IMR-90 (cell line): ENCODE results near the gene CSNK1D. TPM values are rescaled to one million over a fixed set of nuclear protein-coding genes. Genes with fewer than 3 reads are reported as not detected.
A peak's percentile ranks its signal among the peaks of the same experiment; 100 is the strongest.

Source experiments
- ATAC-seq: fragments of 200-7000 bp; cut with Tn5 transposase; 2 replicates; pipeline ENCODE4 v1.9.1; 2020; ENCODE audit warnings: low read depth, mild to moderate bottlenecking, moderate library complexity
- BruUV-seq: library from RNA; stranded (reverse); fragments of 400-500 nt; replicated peaks from 2 replicates; lab custom pipeline; 2021; lab: Mats Ljungman, UMichigan
- CTCF ChIA-PET: fragments of 300-600 bp; formaldehyde crosslinking; extraction: SDS; loops from one replicate; lab custom pipeline; 2021; ENCODE audit warnings: antibody characterized with exemption; lab: Yijun Ruan, JAX
- POLR2A ChIA-PET: fragments of 300-600 bp; sonication (Branson Sonifier 250); formaldehyde crosslinking; loops from one replicate; lab custom pipeline; 2022; ENCODE audit warnings: antibody characterized with exemption; ENCODE audit not compliant: unreplicated experiment; lab: Charles Lee
- DNase-seq: peaks from one replicate; pipeline ENCODE4 v3.0.0; 2013
- H2AFZ ChIP-seq: replicated peaks from 2 replicates; pipeline ENCODE3; 2013; ENCODE audit warnings: low read length, mild to moderate bottlenecking; ENCODE audit not compliant: poor library complexity
- H2AK5ac ChIP-seq: 2 replicates; pipeline ENCODE4 v1.6.1; 2013; ENCODE audit warnings: low read depth, low read length, inconsistent platforms
- H2AK9ac ChIP-seq: replicated peaks from 2 replicates; pipeline ENCODE3; 2013; ENCODE audit warnings: mild to moderate bottlenecking, low read depth, low read length, moderate library complexity; ENCODE audit not compliant: poor library complexity
- H2BK120ac ChIP-seq: 2 replicates; pipeline ENCODE4 v1.6.1; 2013; ENCODE audit warnings: low read depth, low read length, inconsistent platforms
- H2BK15ac ChIP-seq: 3 replicates; pipeline ENCODE4 v1.6.1; 2013; ENCODE audit warnings: low read depth, low read length, inconsistent platforms
- H2BK20ac ChIP-seq: 2 replicates; pipeline ENCODE4 v1.6.1; 2013; ENCODE audit warnings: low read depth, mild to moderate bottlenecking, inconsistent platforms, low read length, moderate library complexity
- H2BK5ac ChIP-seq: 2 replicates; pipeline ENCODE4 v1.6.1; 2013; ENCODE audit warnings: mild to moderate bottlenecking, low read depth, low read length, inconsistent platforms; ENCODE audit not compliant: poor library complexity, severe bottlenecking
- H3K14ac ChIP-seq: replicated peaks from 2 replicates; pipeline ENCODE4 v1.6.1; 2013; ENCODE audit warnings: low read depth, low read length, inconsistent platforms
- H3K18ac ChIP-seq: 2 replicates; pipeline ENCODE4 v1.6.1; 2013; ENCODE audit warnings: low read depth, low read length, control low read depth
- H3K23ac ChIP-seq: 2 replicates; pipeline ENCODE4 v1.6.1; 2013; ENCODE audit warnings: low read depth, low read length, inconsistent platforms
- H3K27ac ChIP-seq: 2 replicates; pipeline ENCODE4 v1.5.1; 2013; ENCODE audit warnings: mild to moderate bottlenecking, control low read depth, low read length; ENCODE audit not compliant: insufficient read depth
- H3K27me3 ChIP-seq: 2 replicates; pipeline ENCODE4 v1.6.1; 2013; ENCODE audit warnings: low read length; ENCODE audit not compliant: control insufficient read depth, insufficient read depth
- H3K36me3 ChIP-seq: 2 replicates; pipeline ENCODE4 v1.6.1; 2013; ENCODE audit warnings: low read length, mixed read lengths; ENCODE audit not compliant: control insufficient read depth, insufficient read depth
- H3K4ac ChIP-seq: 2 replicates; pipeline ENCODE4 v1.6.1; 2013; ENCODE audit warnings: low read depth, low read length, inconsistent platforms
- H3K4me1 ChIP-seq: 2 replicates; pipeline ENCODE4 v1.6.1; 2013; ENCODE audit warnings: low read length, mixed read lengths; ENCODE audit not compliant: control insufficient read depth, insufficient read depth
- H3K4me2 ChIP-seq: 2 replicates; pipeline ENCODE4 v1.6.1; 2013; ENCODE audit warnings: low read depth, mild to moderate bottlenecking, control low read depth, low read length, moderate library complexity
- H3K4me3 ChIP-seq: 2 replicates; pipeline ENCODE4 v1.5.1; 2013; ENCODE audit warnings: low read depth, mild to moderate bottlenecking, control low read depth, low read length, moderate library complexity; ENCODE audit not compliant: insufficient read depth
- H3K56ac ChIP-seq: 2 replicates; pipeline ENCODE4 v1.6.1; 2013; ENCODE audit warnings: low read length, inconsistent platforms; ENCODE audit not compliant: insufficient read depth; ENCODE audit errors: extremely low read depth
- H3K79me1 ChIP-seq, 2 experiments: 2 replicates each; pipeline ENCODE4 v1.6.1; 2013; ENCODE audit warnings: low read length in 2 of 2, inconsistent platforms in 1 of 2, low read depth in 1 of 2
- H3K9ac ChIP-seq: 2 replicates; pipeline ENCODE4 v1.6.1; 2013; ENCODE audit warnings: low read depth, low read length, control low read depth
- H3K9me1 ChIP-seq: 2 replicates; pipeline ENCODE4 v1.6.1; 2013; ENCODE audit warnings: low read length, inconsistent platforms; ENCODE audit not compliant: insufficient read depth
- H3K9me3 ChIP-seq: 2 replicates; pipeline ENCODE4 v1.6.1; 2013; ENCODE audit warnings: low read length; ENCODE audit not compliant: control insufficient read depth, insufficient read depth
- H4K20me1 ChIP-seq: 2 replicates; pipeline ENCODE4 v1.6.1; 2013; ENCODE audit warnings: low read length, inconsistent platforms; ENCODE audit not compliant: insufficient read depth
- H4K5ac ChIP-seq: 2 replicates; pipeline ENCODE4 v1.6.1; 2013; ENCODE audit warnings: mild to moderate bottlenecking, low read depth, low read length, control low read depth
- H4K8ac ChIP-seq, 2 experiments: 2 replicates each; pipeline ENCODE4 v1.6.1; 2013; ENCODE audit warnings: low read depth in 2 of 2, low read length in 2 of 2, control low read depth in 1 of 2, inconsistent platforms in 1 of 2
- H4K91ac ChIP-seq: 2 replicates; pipeline ENCODE4 v1.6.1; 2013; ENCODE audit warnings: low read depth, low read length, inconsistent platforms; ENCODE audit not compliant: insufficient read depth
- BHLHE40 ChIP-seq: fragments of 150-350 bp; IDR thresholded peaks from 2 replicates; pipeline ENCODE4 v1.6.1; 2016; ENCODE audit warnings: mild to moderate bottlenecking, low read depth, low read length
- CEBPB ChIP-seq: IDR thresholded peaks from 2 replicates; pipeline ENCODE4 v1.6.1; 2012; ENCODE audit warnings: low read depth, low read length, improper control_type of control experiment
- CHD1 ChIP-seq: IDR thresholded peaks from 2 replicates; pipeline ENCODE4 v1.6.1; 2012; ENCODE audit warnings: low read depth, low read length, improper control_type of control experiment
- ELK1 ChIP-seq: fragments of 150-350 bp; IDR thresholded peaks from 2 replicates; pipeline ENCODE4 v1.6.1; 2016; ENCODE audit warnings: low read depth, mild to moderate bottlenecking, low read length, moderate library complexity, borderline replicate concordance
- FOS ChIP-seq: fragments of 150-350 bp; IDR thresholded peaks from 2 replicates; pipeline ENCODE4 v1.6.1; 2016; ENCODE audit warnings: low read depth, low read length
- MAFK ChIP-seq: IDR thresholded peaks from 2 replicates; pipeline ENCODE4 v1.6.1; 2012; ENCODE audit warnings: low read depth, low read length, improper control_type of control experiment
- MAZ ChIP-seq: IDR thresholded peaks from 2 replicates; pipeline ENCODE4 v1.6.1; 2012; ENCODE audit warnings: low read depth, mild to moderate bottlenecking, low read length, improper control_type of control experiment, moderate library complexity, borderline replicate concordance
- MXI1 ChIP-seq: IDR thresholded peaks from 2 replicates; pipeline ENCODE4 v1.6.1; 2012; ENCODE audit warnings: low read depth, mild to moderate bottlenecking, low read length, moderate library complexity, borderline replicate concordance
- NFE2L2 ChIP-seq: fragments of 150-350 bp; IDR thresholded peaks from 2 replicates; pipeline ENCODE4 v1.6.1; 2016; ENCODE audit warnings: low read depth, mild to moderate bottlenecking, low read length
- POLR2A ChIP-seq: IDR thresholded peaks from 2 replicates; pipeline ENCODE4 v1.6.1; 2012; ENCODE audit warnings: mild to moderate bottlenecking, low read depth, low read length
- RAD21 ChIP-seq: IDR thresholded peaks from 2 replicates; pipeline ENCODE4 v1.6.1; 2012; ENCODE audit warnings: low read length, improper control_type of control experiment
- RCOR1 ChIP-seq: IDR thresholded peaks from 2 replicates; pipeline ENCODE4 v1.6.1; 2012; ENCODE audit warnings: mild to moderate bottlenecking, low read length, improper control_type of control experiment; ENCODE audit not compliant: insufficient replicate concordance
- SMC3 ChIP-seq: fragments of 150-350 bp; IDR thresholded peaks from 2 replicates; pipeline ENCODE4 v1.6.1; 2016; ENCODE audit warnings: low read depth, mild to moderate bottlenecking, antibody characterized with exemption, low read length, moderate library complexity
- USF2 ChIP-seq: fragments of 150-350 bp; IDR thresholded peaks from 2 replicates; pipeline ENCODE4 v1.6.1; 2017; ENCODE audit warnings: mild to moderate bottlenecking, antibody characterized with exemption, low read length, low read depth
- WGBS, 2 experiments: methylation state at CpG; one replicate each; pipeline versions ENCODE4 v1.1.5 to v1.1.7; 2013; ENCODE audit warnings: missing lambda C conversion rate in 2 of 2; ENCODE audit not compliant: insufficient read length in 1 of 2; ENCODE audit errors: extremely low coverage in 2 of 2; 5-methylcytosine and 5-hydroxymethylcytosine counted together
- dilution Hi-C: fragments of 300-500 bp; cut with HindIII; formaldehyde crosslinking; loops from one replicate; pipeline ENCODE4 v1.14.3; 2018; ENCODE audit warnings: low sequenced_read_pairs; ENCODE audit not compliant: unreplicated experiment
- in situ Hi-C: fragments of 300-500 bp; cut with MboI; formaldehyde crosslinking; loops from 3 replicates; pipeline ENCODE4 v1.14.3; 2019; ENCODE audit warnings: low sequenced_read_pairs, inconsistent platforms, mixed read lengths
- intact Hi-C: fragments of 100-400 bp; cut with micrococcal nuclease; formaldehyde crosslinking; loops from 2 replicates; pipeline ENCODE4 v1.10.0; 2022
- polyA plus RNA-seq, 3 experiments: library from polyadenylated mRNA; depleted of rRNA; stranded (reverse); fragments of >200 nt; gene quantifications; 2 replicates each; pipeline ENCODE4 v1.2.3, GENCODE V29; 2012; ENCODE audit warnings: low replicate concordance in 1 of 3
- total RNA-seq: library from RNA; depleted of rRNA; stranded (reverse); fragments of >200 nt; gene quantifications from 2 replicates; pipeline ENCODE4 v1.2.3, GENCODE V29; 2012
- TF ChIP-seq, protein P1 (sequence below): conservative IDR thresholded peaks from 2 replicates; pipeline ENCODE4 v1.5.1; 2012; ENCODE audit warnings: mild to moderate bottlenecking, low read depth, low read length, improper control_type of control experiment

CSNK1D gene
- total and polyA plus RNA-seq, 2 of the 4 experiments (the other 2 are of a cell fraction): 47.1 to 186 TPM

DNA sequence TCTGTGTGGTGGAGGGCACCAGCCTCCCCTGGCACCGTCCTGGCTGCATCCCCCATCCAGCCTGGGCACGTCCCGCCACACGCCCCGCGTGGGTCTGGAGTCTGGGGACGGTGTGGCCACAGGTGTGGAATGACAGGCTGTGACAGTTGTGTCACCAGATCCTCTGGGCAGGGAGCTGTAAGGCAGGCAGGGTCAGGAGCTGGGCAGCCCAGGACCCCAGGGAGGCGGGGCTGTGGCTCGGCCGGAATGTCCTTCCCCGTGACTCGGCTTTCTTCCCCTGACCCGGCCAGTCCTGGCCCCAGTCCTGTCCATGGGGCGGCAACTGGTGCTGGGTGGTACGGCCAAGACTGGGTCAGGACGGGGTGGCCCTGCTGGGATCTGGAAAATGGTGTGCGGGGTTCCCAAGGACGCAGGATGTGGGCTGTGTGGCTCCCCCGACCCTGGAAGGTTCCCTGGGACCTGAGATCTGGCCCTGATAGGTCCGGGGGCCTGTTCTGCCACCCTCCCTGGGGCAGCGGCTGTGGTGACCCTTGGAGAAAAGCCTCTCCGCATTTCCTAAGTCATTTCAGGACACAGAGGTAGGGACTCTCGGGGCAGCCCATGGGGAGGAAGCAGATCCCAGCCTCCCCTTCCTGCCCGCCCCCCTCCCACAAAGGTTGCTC lies 48.0 kb downstream of the CSNK1D start:
- H3K18ac ChIP-seq: no peak overlapping the region
- dilution Hi-C loops: no loop called here

More for the DNA sequence above, 48.0 kb downstream of the CSNK1D start:
- Histone ChIP-seq H3K4me3 (no peak overlapping the region), H2BK120ac (peak overlapping the region; percentile 32; the same call in 1 of the 2 replicates), H2AK5ac (peak overlapping the region; percentile 78; the same call in 1 of the 2 replicates), H3K56ac (no peak overlapping the region), H3K4ac (peak overlapping the region; percentile 43), H3K9me3 (no peaks in the 10 kb centered on the region), H3K79me1 (peaks cover 0 to 43% of the 10 kb centered on the region in 2 experiments; a peak in 3 of 4 replicates), H2AFZ (no peak overlapping the region), H3K14ac (no peak overlapping the region), H3K4me1 (peaks cover 7% of the 10 kb centered on the region), H3K27me3 (no peaks in the 10 kb centered on the region), H2BK5ac (peak overlapping the region; percentile 14), H4K91ac (no peak overlapping the region; the same call in 1 of the 2 replicates), H2BK20ac (0 out of 2 replicates have a peak overlapping the region, but pooled peaks have one; percentile 35), H3K36me3 (no peaks in the 10 kb centered on the region), H2BK15ac (no peak overlapping the region), H2AK9ac (peak overlapping the region; percentile 16), H3K4me2 (no peak overlapping the region), H4K5ac (no peak overlapping the region), H3K9ac (no peak overlapping the region), H3K27ac (no peak overlapping the region), H3K23ac (no peak overlapping the region), H4K8ac (no peak overlapping the region), H3K9me1 (no peaks in the 10 kb centered on the region), H4K20me1 (peaks cover 16% of the 10 kb centered on the region)
- DNase-seq (no peak), ATAC-seq (no peak)
- intact Hi-C loops: no loop called here
- 74% methylated on average over 14 of the region's 24 CpGs; no CpG with 5 or more reads in 1 of the 2 experiments for WGBS, 2 experiments
- ChIA-PET POLR2A (no interaction called here), CTCF (interaction anchor here (0.9 kb wide), 1 partner anchor 20 kb away, joined by 3 read pairs; no protein-coding TSS in a partner anchor)
- TF ChIP-seq CEBPB (no peak), RCOR1 (no peak), POLR2A (no peak), CHD1 (no peak), SMC3 (no peak), MAFK (no peak), BHLHE40 (no peak), ELK1 (no peak), RAD21 (no peak), FOS (no peak), USF2 (no peak), MXI1 (no peak), NFE2L2 (no peak), MAZ (no peak)
- TF ChIP-seq, protein P1, sequence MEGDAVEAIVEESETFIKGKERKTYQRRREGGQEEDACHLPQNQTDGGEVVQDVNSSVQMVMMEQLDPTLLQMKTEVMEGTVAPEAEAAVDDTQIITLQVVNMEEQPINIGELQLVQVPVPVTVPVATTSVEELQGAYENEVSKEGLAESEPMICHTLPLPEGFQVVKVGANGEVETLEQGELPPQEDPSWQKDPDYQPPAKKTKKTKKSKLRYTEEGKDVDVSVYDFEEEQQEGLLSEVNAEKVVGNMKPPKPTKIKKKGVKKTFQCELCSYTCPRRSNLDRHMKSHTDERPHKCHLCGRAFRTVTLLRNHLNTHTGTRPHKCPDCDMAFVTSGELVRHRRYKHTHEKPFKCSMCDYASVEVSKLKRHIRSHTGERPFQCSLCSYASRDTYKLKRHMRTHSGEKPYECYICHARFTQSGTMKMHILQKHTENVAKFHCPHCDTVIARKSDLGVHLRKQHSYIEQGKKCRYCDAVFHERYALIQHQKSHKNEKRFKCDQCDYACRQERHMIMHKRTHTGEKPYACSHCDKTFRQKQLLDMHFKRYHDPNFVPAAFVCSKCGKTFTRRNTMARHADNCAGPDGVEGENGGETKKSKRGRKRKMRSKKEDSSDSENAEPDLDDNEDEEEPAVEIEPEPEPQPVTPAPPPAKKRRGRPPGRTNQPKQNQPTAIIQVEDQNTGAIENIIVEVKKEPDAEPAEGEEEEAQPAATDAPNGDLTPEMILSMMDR: no peak
- in situ Hi-C loops: no loop called here
- no TSS peak for BruUV-seq
